Measurements from ENCODE around the gene ABLIM1. TPM values are rescaled to one million over a fixed set of nuclear protein-coding genes. Genes with fewer than 3 reads are reported as not detected.

Gene ABLIM1
- polyA plus RNA-seq, 1 donor from 2014 or later: 10.1 TPM

DNA sequence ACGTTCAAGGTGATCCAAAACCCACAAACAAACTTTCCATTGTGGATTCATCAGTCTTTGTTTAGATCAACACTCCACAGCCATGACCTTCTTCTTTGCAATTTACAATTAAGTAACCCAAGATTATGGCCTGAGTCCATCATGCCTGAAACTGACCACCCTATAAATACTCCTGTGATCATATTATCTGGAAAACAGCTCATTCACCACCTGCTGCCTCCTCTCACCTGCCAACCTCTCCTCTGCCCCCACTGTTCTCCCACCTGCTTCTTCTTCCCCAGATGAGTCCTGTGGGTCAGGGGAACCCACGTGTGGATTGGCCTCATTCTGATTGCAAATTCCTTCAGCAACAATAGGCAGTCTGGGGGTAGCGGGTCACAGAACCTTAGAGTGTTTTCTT, 81.4 kb downstream of the ABLIM1 start:
- Histone ChIP-seq H3K27ac (ENCODE audit: low read length) (no peak overlapping the region), H3K36me3 (ENCODE audit: insufficient read depth, low read length) (no peaks in the 10 kb centered on the region), H2AFZ (ENCODE audit: low read depth, low read length) (no peak overlapping the region), H3K4me2 (ENCODE audit: low read length) (no peak overlapping the region), H3F3A (ENCODE audit: insufficient read depth, low read length, poor library complexity, severe bottlenecking) (no peaks in the 10 kb centered on the region), H3K9ac (ENCODE audit: low read length) (no peak overlapping the region), H3K27me3 (ENCODE audit: insufficient read depth, low read depth, low read length) (no peaks in the 10 kb centered on the region), H3K4me3 (ENCODE audit: low read length) (no peak overlapping the region), H3K9me3 (ENCODE audit: low read length) (no peaks in the 10 kb centered on the region), H3K79me2 (replicated peaks; ENCODE audit: insufficient read depth, low read length) (no peaks in the 10 kb centered on the region), H4K20me1 (ENCODE audit: insufficient read depth) (no peaks in the 10 kb centered on the region), H3K9me2 (ENCODE audit: insufficient read depth, low read length) (no peaks in the 10 kb centered on the region)
- TF ChIP-seq SMC3 (conservative IDR thresholded peaks at IDR 0.05; ENCODE audit: poor library complexity): no peak
- TF ChIP-seq POLR2AphosphoS5 (IDR thresholded peaks at IDR 0.05): no peak
- TF ChIP-seq TAF1 (IDR thresholded peaks at IDR 0.05; ENCODE audit: low read depth): no peak
- TF ChIP-seq MXI1 (conservative IDR thresholded peaks at IDR 0.05; ENCODE audit: poor library complexity, severe bottlenecking): no peak
- TF ChIP-seq, protein P1, sequence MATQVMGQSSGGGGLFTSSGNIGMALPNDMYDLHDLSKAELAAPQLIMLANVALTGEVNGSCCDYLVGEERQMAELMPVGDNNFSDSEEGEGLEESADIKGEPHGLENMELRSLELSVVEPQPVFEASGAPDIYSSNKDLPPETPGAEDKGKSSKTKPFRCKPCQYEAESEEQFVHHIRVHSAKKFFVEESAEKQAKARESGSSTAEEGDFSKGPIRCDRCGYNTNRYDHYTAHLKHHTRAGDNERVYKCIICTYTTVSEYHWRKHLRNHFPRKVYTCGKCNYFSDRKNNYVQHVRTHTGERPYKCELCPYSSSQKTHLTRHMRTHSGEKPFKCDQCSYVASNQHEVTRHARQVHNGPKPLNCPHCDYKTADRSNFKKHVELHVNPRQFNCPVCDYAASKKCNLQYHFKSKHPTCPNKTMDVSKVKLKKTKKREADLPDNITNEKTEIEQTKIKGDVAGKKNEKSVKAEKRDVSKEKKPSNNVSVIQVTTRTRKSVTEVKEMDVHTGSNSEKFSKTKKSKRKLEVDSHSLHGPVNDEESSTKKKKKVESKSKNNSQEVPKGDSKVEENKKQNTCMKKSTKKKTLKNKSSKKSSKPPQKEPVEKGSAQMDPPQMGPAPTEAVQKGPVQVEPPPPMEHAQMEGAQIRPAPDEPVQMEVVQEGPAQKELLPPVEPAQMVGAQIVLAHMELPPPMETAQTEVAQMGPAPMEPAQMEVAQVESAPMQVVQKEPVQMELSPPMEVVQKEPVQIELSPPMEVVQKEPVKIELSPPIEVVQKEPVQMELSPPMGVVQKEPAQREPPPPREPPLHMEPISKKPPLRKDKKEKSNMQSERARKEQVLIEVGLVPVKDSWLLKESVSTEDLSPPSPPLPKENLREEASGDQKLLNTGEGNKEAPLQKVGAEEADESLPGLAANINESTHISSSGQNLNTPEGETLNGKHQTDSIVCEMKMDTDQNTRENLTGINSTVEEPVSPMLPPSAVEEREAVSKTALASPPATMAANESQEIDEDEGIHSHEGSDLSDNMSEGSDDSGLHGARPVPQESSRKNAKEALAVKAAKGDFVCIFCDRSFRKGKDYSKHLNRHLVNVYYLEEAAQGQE (IDR thresholded peaks at IDR 0.05; ENCODE audit: borderline replicate concordance): no peak
- TF ChIP-seq, protein P2, sequence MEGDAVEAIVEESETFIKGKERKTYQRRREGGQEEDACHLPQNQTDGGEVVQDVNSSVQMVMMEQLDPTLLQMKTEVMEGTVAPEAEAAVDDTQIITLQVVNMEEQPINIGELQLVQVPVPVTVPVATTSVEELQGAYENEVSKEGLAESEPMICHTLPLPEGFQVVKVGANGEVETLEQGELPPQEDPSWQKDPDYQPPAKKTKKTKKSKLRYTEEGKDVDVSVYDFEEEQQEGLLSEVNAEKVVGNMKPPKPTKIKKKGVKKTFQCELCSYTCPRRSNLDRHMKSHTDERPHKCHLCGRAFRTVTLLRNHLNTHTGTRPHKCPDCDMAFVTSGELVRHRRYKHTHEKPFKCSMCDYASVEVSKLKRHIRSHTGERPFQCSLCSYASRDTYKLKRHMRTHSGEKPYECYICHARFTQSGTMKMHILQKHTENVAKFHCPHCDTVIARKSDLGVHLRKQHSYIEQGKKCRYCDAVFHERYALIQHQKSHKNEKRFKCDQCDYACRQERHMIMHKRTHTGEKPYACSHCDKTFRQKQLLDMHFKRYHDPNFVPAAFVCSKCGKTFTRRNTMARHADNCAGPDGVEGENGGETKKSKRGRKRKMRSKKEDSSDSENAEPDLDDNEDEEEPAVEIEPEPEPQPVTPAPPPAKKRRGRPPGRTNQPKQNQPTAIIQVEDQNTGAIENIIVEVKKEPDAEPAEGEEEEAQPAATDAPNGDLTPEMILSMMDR (IDR thresholded peaks at IDR 0.05; ENCODE audit: poor library complexity, severe bottlenecking): no peak

GRCh38 chr10:114576132-114576487, 82.0 kb downstream of the ABLIM1 start:
- no peak overlapping the region for H3K4me3 ChIP-seq (ENCODE audit: low read length)
- no peaks in the 10 kb centered on the region for H3K79me2 ChIP-seq (replicated peaks; ENCODE audit: insufficient read depth, low read length)
- H2AFZ ChIP-seq (ENCODE audit: low read depth, low read length): no peak overlapping the region
- no peaks in the 10 kb centered on the region for H3K27me3 ChIP-seq (ENCODE audit: insufficient read depth, low read depth, low read length)
- TF ChIP-seq, protein P1 (IDR thresholded peaks at IDR 0.05; ENCODE audit: borderline replicate concordance): no peak
- no peak for TF ChIP-seq MXI1 (conservative IDR thresholded peaks at IDR 0.05; ENCODE audit: poor library complexity, severe bottlenecking)
- TF ChIP-seq, protein P2 (IDR thresholded peaks at IDR 0.05; ENCODE audit: poor library complexity, severe bottlenecking): no peak
- no peak for TF ChIP-seq SMC3 (conservative IDR thresholded peaks at IDR 0.05; ENCODE audit: poor library complexity)
- no peak for TF ChIP-seq RAD21 (conservative IDR thresholded peaks at IDR 0.05)
- TF ChIP-seq EZH2 (IDR thresholded peaks at IDR 0.05; ENCODE audit: borderline replicate concordance, insufficient read depth, low read length, poor library complexity, severe bottlenecking): no peak
- TF ChIP-seq POLR2AphosphoS5 (IDR thresholded peaks at IDR 0.05): no peak
- H4K20me1 ChIP-seq (ENCODE audit: insufficient read depth): no peaks in the 10 kb centered on the region
- no peaks in the 10 kb centered on the region for H3K9me3 ChIP-seq (ENCODE audit: low read length)
- H3K9me2 ChIP-seq (ENCODE audit: insufficient read depth, low read length): no peaks in the 10 kb centered on the region
- H3K36me3 ChIP-seq (ENCODE audit: insufficient read depth, low read length): no peaks in the 10 kb centered on the region
- H3K9ac ChIP-seq (ENCODE audit: low read length): no peak overlapping the region
- no peaks in the 10 kb centered on the region for H3F3A ChIP-seq (ENCODE audit: insufficient read depth, low read length, poor library complexity, severe bottlenecking)
- H3K27ac ChIP-seq (ENCODE audit: low read length): no peak overlapping the region
- H3K4me2 ChIP-seq (ENCODE audit: low read length): no peak overlapping the region
